Colonic mucosa (tissue), 4 donors: ENCODE measurements around the gene ACSF3. TPM values are rescaled to one million over a fixed set of nuclear protein-coding genes. Genes with fewer than 3 reads are reported as not detected.

ENCODE experiments used
- DNase-seq: peaks from one replicate; pipeline ENCODE4 v3.0.0-alpha.2; 2020
- H3K27ac ChIP-seq: fragments of 200-600 bp; one replicate; pipeline ENCODE4 v1.8.0; 2021
- H3K27me3 ChIP-seq: fragments of 200-600 bp; one replicate; pipeline ENCODE4 v1.8.0; 2021
- H3K36me3 ChIP-seq: fragments of 200-600 bp; one replicate; pipeline ENCODE4 v1.8.0; 2021
- H3K4me1 ChIP-seq: fragments of 200-600 bp; one replicate; pipeline ENCODE4 v1.8.0; 2021; ENCODE audit warnings: mild to moderate bottlenecking
- H3K4me3 ChIP-seq: fragments of 200-600 bp; one replicate; pipeline ENCODE4 v1.8.0; 2021
- H3K9ac ChIP-seq, 2 donors: one replicate each; pipeline ENCODE4 v1.7.0; 2013; ENCODE audit warnings: control low read depth in 2 of 2, low read depth in 2 of 2, low read length in 2 of 2
- H3K9me3 ChIP-seq: fragments of 200-600 bp; one replicate; pipeline ENCODE4 v1.8.0; 2021
- CTCF ChIP-seq: fragments of 200-600 bp; IDR thresholded peaks from one replicate; pipeline ENCODE4 v1.8.0; 2022; ENCODE audit warnings: antibody characterized with exemption, mild to moderate bottlenecking
- intact Hi-C: fragments of 100-400 bp; cut with DNase I; formaldehyde crosslinking; loops from one replicate; pipeline ENCODE4 v1.14.1; 2022
- total RNA-seq, 2 donors: library from RNA; stranded (reverse); fragmentation: NEBNext Ultra II Directional in 1 of 2; extraction: Animal tissue kit (Norgen Biotek cat#: 25700) in 1 of 2; gene quantifications; one replicate each; pipeline ENCODE4 v1.2.1, GENCODE V29; 2021
- donor health status: healthy.
- donor health status: DM: no; HTN: no; CAD: no.
- donor health status: DM: no; HTN: no; CAD: no.

ACSF3 gene
- total RNA-seq, 2 donors from 2014 or later: 60.2 TPM

GRCh38 chr16:89094880-89095258 is 1.2 kb downstream of the ACSF3 start:
- H3K27me3 ChIP-seq: no peaks in the 10 kb centered on the region
- H3K9me3 ChIP-seq: no peaks in the 10 kb centered on the region
- TF ChIP-seq CTCF: no peak
- H3K27ac ChIP-seq: no peak overlapping the region
- H3K36me3 ChIP-seq: no peaks in the 10 kb centered on the region
- intact Hi-C loops: no loop called here
- peak overlapping the region; percentile 72 to 92 for H3K9ac ChIP-seq
- peak overlapping the region; percentile 73 for H3K4me3 ChIP-seq
- H3K4me1 ChIP-seq: peaks cover 32% of the 10 kb centered on the region
- no peak for DNase-seq

- TF ChIP-seq CTCF: no peak
- H3K9ac ChIP-seq: peak overlapping the region in 1 of 2 donors; percentile 12
- no peak overlapping the region for H3K27ac ChIP-seq
- H3K27me3 ChIP-seq: no peaks in the 10 kb centered on the region
- no peaks in the 10 kb centered on the region for H3K9me3 ChIP-seq
- H3K4me1 ChIP-seq: peaks cover 39% of the 10 kb centered on the region
- H3K4me3 ChIP-seq: no peak overlapping the region
- no peaks in the 10 kb centered on the region for H3K36me3 ChIP-seq
- DNase-seq: no peak
- intact Hi-C loops: no loop called here
Measured at GRCh38 chr16:89095491-89095951, 1.9 kb downstream of the ACSF3 start.

GRCh38 chr16:89096042-89096717 is 2.5 kb downstream of the ACSF3 start:
- H3K4me3 ChIP-seq: no peak overlapping the region
- no peak for DNase-seq
- no peak for TF ChIP-seq CTCF
- H3K9me3 ChIP-seq: no peaks in the 10 kb centered on the region
- H3K27ac ChIP-seq: no peak overlapping the region
- H3K27me3 ChIP-seq: no peaks in the 10 kb centered on the region
- no peaks in the 10 kb centered on the region for H3K36me3 ChIP-seq
- peak overlapping the region in 1 of 2 donors; percentile 35 for H3K9ac ChIP-seq
- H3K4me1 ChIP-seq: peaks cover 40% of the 10 kb centered on the region
- intact Hi-C loops: no loop called here

- TF ChIP-seq CTCF: no peak
- no peak for DNase-seq
- Histone ChIP-seq H3K4me3 (no peak overlapping the region), H3K27me3 (no peaks in the 10 kb centered on the region), H3K27ac (peak overlapping the region; percentile 60), H3K36me3 (no peaks in the 10 kb centered on the region), H3K9ac (peak overlapping the region; percentile 16 to 19), H3K4me1 (peaks cover 45% of the 10 kb centered on the region), H3K9me3 (no peaks in the 10 kb centered on the region)
- intact Hi-C loops: no loop called here
Measured at GRCh38 chr16:89096768-89097391, 3.2 kb downstream of the ACSF3 start.

GRCh38 chr16:89097392-89097772 is 3.7 kb downstream of the ACSF3 start:
- Histone ChIP-seq H3K36me3 (no peaks in the 10 kb centered on the region), H3K4me3 (no peak overlapping the region), H3K27ac (peak overlapping the region; percentile 60), H3K9me3 (no peaks in the 10 kb centered on the region), H3K4me1 (peaks cover 46% of the 10 kb centered on the region), H3K9ac (peak overlapping the region in 1 of 2 donors; percentile 46), H3K27me3 (no peaks in the 10 kb centered on the region)
- DNase-seq: no peak
- intact Hi-C loops: no loop called here
- no peak for TF ChIP-seq CTCF
